Right atrium auricular region (tissue), 2 donors: ENCODE measurements around the gene ZDHHC21. TPM values are rescaled to one million over a fixed set of nuclear protein-coding genes. Genes with fewer than 3 reads are reported as not detected.
A peak's percentile ranks its signal among the peaks of the same experiment; 100 is the strongest.

Experiments used
- DNase-seq: peaks from one replicate; pipeline ENCODE4 v3.0.0-alpha.2; 2019; ENCODE audit warnings: low spot score
- H3K27ac ChIP-seq, 2 donors: fragments of 200-600 bp; sonication (generic); 1 replicate in 1 of 2; 2 replicates in 1 of 2; pipeline ENCODE4 v1.5.1; 2016 to 2019
- H3K27me3 ChIP-seq, 2 donors: fragments of 200-600 bp; sonication (generic); one replicate each; pipeline versions ENCODE4 v1.5.1 to v1.6.0; 2017 to 2019
- H3K36me3 ChIP-seq: fragments of 200-600 bp; sonication (generic); one replicate; pipeline ENCODE4 v1.5.1; 2016
- H3K4me1 ChIP-seq, 2 donors: fragments of 200-600 bp; sonication (generic); one replicate each; pipeline versions ENCODE4 v1.5.1 to v1.6.0; 2017 to 2019
- H3K4me3 ChIP-seq, 2 donors: fragments of 200-600 bp; sonication (generic); 1 replicate in 1 of 2; 2 replicates in 1 of 2; pipeline ENCODE4 v1.5.1; 2017 to 2019; ENCODE audit warnings: mild to moderate bottlenecking in 1 of 2, moderate library complexity in 1 of 2
- H3K9me3 ChIP-seq, 2 donors: fragments of 200-600 bp; sonication (generic); one replicate each; pipeline ENCODE4 v1.5.1; 2019
- CTCF ChIP-seq, 2 donors: fragments of 200-600 bp; sonication (generic); IDR thresholded peaks; one replicate each; pipeline ENCODE4 v1.5.1; 2019; ENCODE audit warnings: antibody characterized with exemption in 2 of 2
- total RNA-seq, 2 donors: library from RNA; depleted of rRNA; stranded (reverse); fragments of >200 nt; gene quantifications; one replicate each; pipeline ENCODE4 v1.1.0, GENCODE V29; 2016

The ZDHHC21 gene
- total RNA-seq, 2 donors from 2014 or later, result 8.0 to 12.1 TPM

DNA sequence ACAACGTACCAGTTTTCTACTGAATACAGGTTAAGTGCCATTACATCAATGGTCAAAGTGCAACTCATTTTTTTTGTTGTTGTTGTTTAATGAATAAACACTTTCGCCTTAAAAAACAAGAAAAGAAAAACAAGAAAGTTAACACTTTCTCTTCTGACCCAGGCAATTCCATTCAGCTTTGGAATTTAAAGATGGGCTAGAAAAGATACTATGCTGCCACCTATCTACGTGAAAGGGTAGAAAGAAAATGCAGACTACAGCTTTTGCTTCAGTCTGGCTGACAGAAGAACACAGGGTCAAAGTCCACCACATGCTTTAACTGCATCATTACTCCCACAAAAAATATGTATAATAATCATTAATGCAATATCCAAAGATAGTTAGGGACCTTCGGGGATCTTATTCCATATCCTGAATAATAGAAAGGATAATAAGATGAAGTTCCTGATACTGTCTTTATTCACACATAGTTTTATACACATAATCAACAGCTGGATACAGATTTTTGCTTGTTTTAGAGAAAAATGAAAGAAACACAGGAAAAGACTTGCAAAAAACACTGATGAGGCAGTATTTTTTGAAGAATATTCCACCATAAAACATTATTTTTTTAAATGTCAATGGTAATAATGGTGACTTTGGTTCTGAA, 40.4 kb downstream of the ZDHHC21 start:
- no peak overlapping the region for H3K27ac ChIP-seq
- H3K4me1 ChIP-seq, result no peaks in the 10 kb centered on the region
- H3K27me3 ChIP-seq, result no peaks in the 10 kb centered on the region
- no peak overlapping the region for H3K4me3 ChIP-seq
- peak; percentile 41 to 67 for TF ChIP-seq CTCF (IDR thresholded peaks at IDR 0.05)
- no peak for DNase-seq
- peaks cover 5 to 23% of the 10 kb centered on the region in 2 donors for H3K9me3 ChIP-seq
- no peaks in the 10 kb centered on the region for H3K36me3 ChIP-seq

DNA sequence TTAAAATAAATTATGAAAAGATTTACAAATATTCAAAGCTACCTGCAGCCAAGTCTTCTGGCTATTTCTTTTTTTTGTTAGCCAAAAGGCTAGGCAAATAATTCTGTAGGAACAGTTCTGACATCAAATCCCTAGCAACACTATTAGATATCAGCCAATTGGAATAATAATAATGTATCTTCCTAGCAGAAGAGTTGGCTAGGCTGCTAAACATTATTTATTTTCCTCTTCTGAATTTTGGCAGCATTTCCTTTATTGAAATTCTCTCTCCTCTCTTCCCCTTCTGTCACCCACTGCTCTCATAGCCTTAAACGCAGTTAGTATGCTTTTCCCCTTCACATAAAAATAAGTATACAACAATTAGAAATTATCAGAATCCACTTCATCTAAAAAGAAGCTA, 42.6 kb downstream of the ZDHHC21 start:
- Histone ChIP-seq H3K9me3 (peaks cover 5 to 17% of the 10 kb centered on the region in 2 donors), H3K27ac (no peak overlapping the region), H3K4me1 (no peaks in the 10 kb centered on the region), H3K27me3 (no peaks in the 10 kb centered on the region), H3K4me3 (no peak overlapping the region), H3K36me3 (no peaks in the 10 kb centered on the region)
- no peak for TF ChIP-seq CTCF (IDR thresholded peaks at IDR 0.05)
- no peak for DNase-seq

DNA sequence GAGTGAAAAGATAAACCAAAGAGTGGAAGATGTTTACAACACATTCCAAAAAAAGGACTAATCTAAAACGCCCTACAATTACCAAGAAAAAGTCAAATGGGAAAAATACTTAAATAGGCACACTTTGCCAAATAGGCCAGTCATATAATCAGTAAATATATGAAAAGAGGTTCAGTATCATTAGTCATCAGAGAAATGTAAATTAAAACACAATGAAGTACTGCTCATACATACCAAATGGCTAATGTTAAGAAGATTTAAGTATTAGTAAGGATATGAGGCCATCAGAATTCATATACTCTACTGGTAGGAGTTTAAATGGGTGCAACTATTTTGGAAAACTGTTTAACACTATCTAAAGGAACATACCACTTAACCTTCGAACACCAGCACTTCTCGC, 47.6 kb downstream of the ZDHHC21 start:
- Histone ChIP-seq H3K27me3 (no peaks in the 10 kb centered on the region), H3K9me3 (no peaks in the 10 kb centered on the region), H3K27ac (no peak overlapping the region), H3K4me1 (no peaks in the 10 kb centered on the region), H3K4me3 (no peak overlapping the region), H3K36me3 (no peaks in the 10 kb centered on the region)
- no peak for DNase-seq
- no peak for TF ChIP-seq CTCF (IDR thresholded peaks at IDR 0.05)

DNA sequence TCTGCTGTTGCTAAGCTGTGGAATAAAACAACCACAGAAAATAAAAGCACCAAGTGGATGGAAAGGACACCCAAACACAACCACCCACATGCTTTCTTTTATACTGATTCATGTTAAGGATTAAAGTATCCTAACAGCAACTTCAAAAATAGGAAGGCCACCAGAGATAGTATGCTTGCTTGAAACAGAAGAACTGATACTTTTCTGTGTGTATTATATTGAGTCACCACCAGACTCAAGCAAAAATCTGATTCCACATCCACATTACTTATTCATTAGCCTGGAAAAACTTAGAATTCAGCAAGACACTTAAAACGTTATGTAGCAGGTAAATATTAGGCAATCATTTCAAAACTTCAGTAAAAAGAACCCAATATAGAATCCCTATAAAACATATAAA, 52.3 kb downstream of the ZDHHC21 start:
- no peaks in the 10 kb centered on the region for H3K4me1 ChIP-seq
- TF ChIP-seq CTCF (IDR thresholded peaks at IDR 0.05), result no peak
- H3K27me3 ChIP-seq, result no peaks in the 10 kb centered on the region
- no peaks in the 10 kb centered on the region for H3K9me3 ChIP-seq
- no peak overlapping the region for H3K4me3 ChIP-seq
- DNase-seq, result no peak
- no peaks in the 10 kb centered on the region for H3K36me3 ChIP-seq
- no peak overlapping the region for H3K27ac ChIP-seq

DNA sequence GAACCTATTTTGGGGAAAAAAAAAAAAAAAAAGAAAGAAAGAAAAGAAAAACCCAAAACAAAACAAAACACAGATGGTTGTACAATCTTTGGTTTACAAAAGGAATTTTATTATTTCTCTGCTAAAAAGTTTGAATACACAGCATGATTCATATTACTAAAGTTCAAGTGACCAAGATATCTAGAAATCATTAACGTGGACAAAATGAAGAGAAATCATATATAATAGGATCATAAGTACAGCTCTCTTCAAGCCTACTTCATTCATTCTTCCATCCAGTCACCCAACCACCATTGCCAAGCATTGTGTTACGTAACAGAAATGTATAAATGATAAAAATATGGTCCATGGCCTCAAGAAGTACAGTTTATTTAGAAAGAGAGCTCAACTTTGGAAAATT, 52.9 kb downstream of the ZDHHC21 start:
- TF ChIP-seq CTCF (IDR thresholded peaks at IDR 0.05), result no peak

More for the DNA sequence above, 52.9 kb downstream of the ZDHHC21 start:
- Histone ChIP-seq H3K4me1 (no peaks in the 10 kb centered on the region), H3K36me3 (no peaks in the 10 kb centered on the region), H3K27ac (no peak overlapping the region), H3K9me3 (no peaks in the 10 kb centered on the region), H3K27me3 (no peaks in the 10 kb centered on the region), H3K4me3 (no peak overlapping the region)
- DNase-seq, result no peak
